Measurements from ENCODE around the gene EBNA1BP2.
"Not testable (repeated sequence)": the region's sequence is repeated elsewhere in the genome, so short reads cannot be mapped to it uniquely, and the experiment has no call there.

The EBNA1BP2 gene

GRCh38 chr1:43171312-43171875 lies 696 bp downstream of the EBNA1BP2 start:
- DNase-seq = no peak

GRCh38 chr1:43165765-43166164 lies 6.3 kb downstream of the EBNA1BP2 start:
- no peak for DNase-seq

- DNase-seq = no peak
Measured at GRCh38 chr1:43165162-43165561, 6.9 kb downstream of the EBNA1BP2 start.

DNA sequence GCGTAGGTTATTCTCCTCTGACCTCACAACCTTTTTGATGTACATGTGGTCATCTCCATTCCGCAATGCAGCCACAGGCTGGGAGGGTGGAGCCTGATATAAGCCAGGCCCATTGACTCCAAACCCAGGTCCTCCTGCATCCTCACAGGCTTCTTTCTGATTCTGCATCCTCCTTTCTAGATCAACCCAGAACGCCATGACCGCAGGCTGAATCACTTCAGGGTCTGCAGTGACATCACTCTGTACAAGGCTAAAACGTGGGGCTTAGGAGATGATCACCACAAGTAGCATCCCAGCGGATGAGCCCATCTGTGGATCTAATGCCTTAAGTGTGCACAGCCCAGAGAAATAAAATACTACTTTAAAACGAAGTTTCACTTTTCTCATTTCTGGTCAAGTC lies 16.1 kb downstream of the EBNA1BP2 start:
- DNase-seq = no peak

- no peak for DNase-seq
Measured at GRCh38 chr1:43153443-43153842, 18.6 kb downstream of the EBNA1BP2 start.

DNA sequence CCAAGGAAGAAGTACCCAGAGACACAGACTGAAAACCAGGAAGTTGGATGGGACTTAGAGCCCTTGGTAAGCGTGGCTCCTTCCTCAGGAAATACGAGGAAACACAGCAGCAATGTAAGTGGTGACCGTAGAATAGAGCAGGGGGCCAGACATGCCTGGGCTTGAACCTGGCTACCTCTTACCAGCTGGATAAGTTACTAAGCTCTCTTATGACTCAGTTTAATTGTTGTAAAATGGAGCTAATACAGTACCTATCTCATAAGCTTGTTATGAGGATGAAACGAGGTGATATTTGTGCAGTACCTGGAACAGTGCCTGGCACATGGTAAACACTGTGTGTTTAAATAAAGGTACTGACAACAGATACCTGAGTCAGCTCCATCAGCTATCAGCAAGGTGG lies 19.2 kb downstream of the EBNA1BP2 start:
- DNase-seq = no peak

DNA sequence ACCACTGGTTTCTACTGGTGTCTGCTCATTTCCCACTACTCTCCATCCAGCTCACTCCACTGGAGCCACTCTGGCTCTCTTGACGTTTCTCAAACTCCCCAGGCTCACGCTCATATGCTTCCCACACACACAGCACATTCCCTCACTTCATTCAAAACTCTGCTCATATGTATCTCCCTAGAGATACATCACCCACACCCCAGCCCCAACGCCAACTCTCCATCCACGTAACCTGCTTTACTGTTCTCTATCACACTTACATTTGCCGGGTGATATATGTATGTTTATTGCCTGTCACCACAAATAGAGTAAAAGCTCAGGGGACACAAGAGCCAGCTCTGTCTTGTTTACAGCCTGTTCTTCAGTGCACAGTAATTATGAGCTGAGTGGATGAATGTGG lies 22.2 kb downstream of the EBNA1BP2 start:
- no peak for DNase-seq

DNA sequence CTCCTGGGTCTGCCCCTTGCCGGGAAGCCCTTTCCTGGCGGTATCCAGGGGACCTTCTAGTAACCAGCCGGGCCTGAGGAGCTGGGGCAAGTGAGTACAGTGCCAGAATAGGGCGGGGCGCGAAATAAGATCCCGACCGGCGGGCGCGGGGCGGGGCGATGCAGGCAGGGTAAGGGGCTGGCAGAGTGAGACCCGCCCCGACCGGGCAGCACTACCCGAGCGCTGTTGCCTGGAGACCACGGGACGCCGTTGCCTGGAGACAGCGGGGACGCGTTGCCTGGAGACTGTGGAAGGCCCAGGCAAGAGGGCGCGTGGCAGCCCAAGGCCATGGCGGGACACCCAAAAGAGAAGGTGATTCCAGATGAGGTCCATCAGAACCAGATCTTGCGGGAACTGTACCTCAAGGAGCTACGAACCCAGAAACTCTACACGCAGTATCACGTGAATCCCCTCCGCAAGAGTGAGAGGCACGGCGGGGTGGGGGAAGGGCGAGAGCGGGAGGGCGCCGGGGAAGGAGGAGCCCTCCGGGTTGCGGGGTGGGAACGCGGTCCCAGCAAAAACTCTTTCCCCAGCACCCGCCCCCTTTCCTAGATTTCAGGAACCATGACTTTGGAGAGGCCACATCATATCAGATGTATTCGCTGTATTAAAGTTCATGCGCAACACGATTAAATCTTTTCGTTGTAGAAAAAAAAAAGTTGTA lies 24.3 kb downstream of the EBNA1BP2 start:
- DNase-seq = peak; percentile 71

GRCh38 chr1:43144237-43144636 lies 27.9 kb downstream of the EBNA1BP2 start:
- DNase-seq = peak; percentile 86

GRCh38 chr1:43143441-43143888 lies 28.6 kb downstream of the EBNA1BP2 start:
- no peak for DNase-seq

- DNase-seq = no peak
Measured at GRCh38 chr1:43140583-43140982, 31.5 kb downstream of the EBNA1BP2 start.

- no peak for DNase-seq
Measured at GRCh38 chr1:43140010-43140409, 32.1 kb downstream of the EBNA1BP2 start.

GRCh38 chr1:43139295-43139694 lies 32.8 kb downstream of the EBNA1BP2 start:
- DNase-seq = not testable (repeated sequence)

GRCh38 chr1:43137445-43138052 lies 34.5 kb downstream of the EBNA1BP2 start:
- DNase-seq = no peak

DNA sequence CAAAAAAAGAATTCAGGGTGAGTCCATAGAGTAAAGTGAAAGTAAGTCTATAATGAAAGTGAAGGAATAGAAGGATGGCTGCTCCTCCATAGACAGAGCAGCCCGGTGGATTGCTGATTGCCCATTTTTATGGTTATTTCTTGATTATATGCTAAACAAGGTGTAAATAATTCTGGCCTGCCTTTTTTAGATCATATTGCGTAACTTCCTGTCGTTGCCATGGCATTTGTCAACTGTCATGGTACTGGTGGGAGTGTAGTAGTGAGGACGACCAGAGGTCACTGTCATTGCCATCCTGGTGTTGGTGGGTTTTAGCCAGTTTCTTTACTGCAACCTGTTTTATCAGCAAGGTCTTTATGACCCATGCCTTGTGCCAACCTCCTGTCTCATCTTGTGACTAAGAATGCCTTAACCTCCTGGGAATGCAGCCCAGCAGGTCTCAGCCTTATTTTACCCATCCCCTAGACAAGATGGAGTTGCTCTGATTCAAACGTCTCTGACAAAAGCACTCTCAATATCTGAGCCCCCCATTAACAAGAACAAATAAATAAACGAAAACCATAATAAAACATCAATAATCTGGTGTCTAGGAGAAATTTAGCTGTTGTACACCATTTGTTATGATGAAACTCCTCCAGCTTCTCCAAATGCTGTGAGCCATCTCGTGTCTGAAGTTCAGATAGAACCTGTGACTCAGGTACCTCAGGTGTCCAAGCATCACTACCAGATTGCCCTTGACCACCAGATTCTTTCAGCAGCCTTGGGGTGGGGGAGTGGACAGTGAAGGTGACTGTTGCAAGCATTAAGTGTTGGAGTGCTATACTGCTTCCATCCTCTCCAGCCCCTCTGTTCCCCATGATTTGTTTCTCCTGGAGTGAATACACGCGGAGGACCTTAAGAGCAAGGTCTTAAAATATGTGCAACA lies 36.0 kb downstream of the EBNA1BP2 start:
- DNase-seq = no peak

DNA sequence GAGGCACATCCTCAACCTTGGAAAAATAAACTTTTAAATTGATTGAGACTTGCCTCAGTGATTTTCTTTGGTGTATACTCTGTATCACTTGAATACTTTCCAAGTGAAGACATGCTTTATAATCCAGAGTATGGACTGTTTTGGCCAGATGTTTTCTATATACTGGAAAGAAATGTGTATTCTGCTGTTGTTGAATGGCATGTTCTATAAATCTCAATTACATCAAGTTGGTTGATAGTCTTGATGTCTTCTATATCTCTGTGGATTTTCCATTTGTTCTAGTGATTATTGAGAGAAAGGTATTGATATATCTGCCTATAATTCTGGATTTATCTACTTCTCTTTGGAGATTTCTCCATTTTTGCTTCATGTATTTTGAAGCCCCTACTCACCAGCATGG lies 37.5 kb downstream of the EBNA1BP2 start:
- DNase-seq = no peak

DNA sequence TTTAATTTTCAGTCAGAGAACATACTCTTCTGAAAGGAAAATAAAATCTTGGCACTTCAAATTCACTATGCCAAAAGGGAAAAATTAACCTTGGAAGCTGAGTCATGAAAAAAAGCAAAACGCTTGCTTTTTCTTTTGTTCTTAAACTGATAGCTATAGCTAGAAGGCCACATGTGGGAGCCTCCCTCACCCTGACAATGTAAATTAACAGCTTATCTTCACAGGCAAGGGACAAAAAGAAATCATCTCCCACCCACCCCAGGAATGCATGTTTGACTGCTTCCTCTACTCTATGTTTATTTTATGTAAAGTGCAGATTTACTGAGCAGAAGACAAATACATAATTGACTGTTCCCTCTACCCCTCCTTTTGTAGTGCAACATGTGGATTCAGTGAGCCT lies 38.0 kb downstream of the EBNA1BP2 start:
- DNase-seq = no peak

GRCh38 chr1:43129426-43129825 lies 42.7 kb downstream of the EBNA1BP2 start:
- DNase-seq = no peak

DNA sequence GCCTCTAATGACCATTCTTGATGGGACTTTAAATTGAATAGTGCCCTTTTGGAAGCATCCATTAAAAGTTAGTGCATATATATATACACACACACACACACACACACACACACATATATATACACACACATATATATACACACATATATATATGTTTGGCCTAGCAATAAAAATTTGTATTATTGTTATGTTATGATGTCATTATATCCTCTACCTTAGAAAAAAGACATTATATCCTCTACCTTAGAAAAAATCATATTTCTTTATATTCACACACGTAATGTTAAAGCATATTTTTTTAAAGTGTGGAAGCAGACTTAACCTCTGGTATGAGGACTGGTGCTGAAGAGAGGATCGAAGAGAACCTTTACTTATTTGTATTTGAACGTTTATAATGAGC lies 43.3 kb downstream of the EBNA1BP2 start:
- no peak for DNase-seq

DNA sequence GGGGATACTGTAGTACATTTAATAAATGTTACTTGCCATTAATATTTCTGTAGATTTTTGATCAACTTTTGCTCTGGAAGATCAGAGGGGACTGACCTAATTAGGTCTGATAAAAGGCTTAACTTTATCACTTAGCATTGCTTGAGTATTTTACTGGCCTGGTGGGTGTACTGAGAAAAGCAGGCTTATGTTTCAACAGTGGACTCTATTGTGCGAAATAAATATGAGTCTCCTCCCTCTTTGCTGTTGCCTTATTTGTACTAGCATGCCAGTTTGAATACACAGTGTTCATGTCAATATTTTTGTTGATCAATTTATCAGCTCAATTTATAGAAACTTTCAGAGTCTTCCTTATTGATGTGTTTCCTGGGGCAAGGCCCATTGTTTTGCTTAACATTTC lies 49.1 kb downstream of the EBNA1BP2 start:
- DNase-seq = no peak

DNA sequence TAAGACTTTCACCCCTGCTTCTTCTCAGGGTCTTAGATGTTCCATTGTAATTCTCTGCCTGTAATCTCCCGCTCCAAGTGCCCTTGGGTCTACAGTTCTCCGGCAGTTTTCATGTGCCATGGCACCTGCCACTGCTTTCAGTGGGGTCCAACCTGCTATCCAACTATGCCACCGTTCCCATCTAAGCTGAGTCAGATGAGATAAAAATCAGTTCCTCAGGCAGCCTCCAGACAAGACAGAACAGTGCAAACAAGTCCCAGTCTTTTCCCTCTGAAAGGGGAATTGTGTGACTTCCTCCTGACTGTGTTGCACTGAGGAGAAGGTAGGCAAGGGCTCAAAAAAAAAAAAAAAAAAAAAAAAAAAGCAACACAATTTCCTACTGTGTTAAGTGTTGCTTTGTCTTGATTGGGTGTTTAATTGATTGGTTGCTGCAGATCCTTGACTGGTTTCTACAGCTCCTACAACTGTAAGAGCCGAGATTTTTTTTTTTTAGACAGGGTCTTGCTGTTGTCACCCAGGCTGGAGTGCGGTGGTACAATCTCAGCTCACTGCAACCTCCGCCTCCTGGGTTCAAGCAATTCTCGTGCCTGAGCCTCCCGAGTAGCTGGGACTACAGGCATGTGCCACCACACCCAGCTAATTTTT lies 50.7 kb downstream of the EBNA1BP2 start:
- no peak for DNase-seq

DNA sequence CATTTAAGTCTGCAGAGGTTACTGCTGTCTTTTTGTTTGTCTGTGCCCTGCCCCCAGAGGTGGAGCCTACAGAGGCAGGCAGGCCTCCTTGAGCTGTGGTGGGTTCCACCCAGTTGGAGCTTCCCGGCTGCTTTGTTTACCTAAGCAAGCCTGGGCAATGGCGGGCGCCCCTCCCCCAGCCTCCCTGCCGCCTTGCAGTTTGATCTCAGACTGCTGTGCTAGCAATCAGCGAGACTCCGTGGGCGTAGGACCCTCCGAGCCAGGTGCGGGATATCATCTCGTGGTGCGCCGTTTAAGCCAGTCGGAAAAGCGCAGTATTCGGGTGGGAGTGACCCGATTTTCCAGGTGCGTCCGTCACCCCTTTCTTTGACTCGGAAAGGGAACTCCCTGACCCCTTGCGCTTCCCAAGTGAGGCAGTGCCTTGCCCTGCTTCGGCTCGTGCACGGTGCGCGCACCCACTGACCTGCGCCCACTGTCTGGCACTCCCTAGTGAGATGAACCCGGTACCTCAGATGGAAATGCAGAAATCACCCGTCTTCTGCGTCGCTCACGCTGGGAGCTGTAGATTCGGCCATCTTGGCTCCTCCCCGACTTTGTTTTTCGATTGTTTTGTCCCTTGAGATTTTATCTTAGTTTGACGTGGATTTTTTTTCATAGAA lies 52.0 kb downstream of the EBNA1BP2 start:
- DNase-seq = not testable (repeated sequence)
